Sigmoid colon (tissue), 7 donors: ENCODE data around the gene GRIK5. TPM values are rescaled to one million over a fixed set of nuclear protein-coding genes. Genes with fewer than 3 reads are reported as not detected.
"Not testable (repeated sequence)": the region's sequence is repeated elsewhere in the genome, so short reads cannot be mapped to it uniquely, and the experiment has no call there.

Experiments
- DNase-seq: peaks from one replicate; pipeline ENCODE4 v3.0.0-alpha.2; 2019
- H3K27ac ChIP-seq, 4 donors: fragments of 200-600 bp; sonication (generic); one replicate each; pipeline ENCODE4 v1.5.1; 2016 to 2019; ENCODE audit warnings: mild to moderate bottlenecking in 1 of 4
- H3K27me3 ChIP-seq, 3 donors: fragments of 200-600 bp; sonication (generic); one replicate each; pipeline ENCODE4 v1.5.1; 2019; ENCODE audit warnings: mild to moderate bottlenecking in 1 of 3
- H3K36me3 ChIP-seq, 4 donors: fragments of 200-600 bp; sonication (generic); one replicate each; pipeline ENCODE4 v1.5.1; 2016 to 2019
- H3K4me1 ChIP-seq, 4 donors: fragments of 200-600 bp; sonication (generic); one replicate each; pipeline ENCODE4 v1.5.1; 2017 to 2019
- H3K4me3 ChIP-seq, 4 donors: fragments of 200-600 bp; sonication (generic); one replicate each; pipeline ENCODE4 v1.5.1; 2017 to 2019; ENCODE audit warnings: mild to moderate bottlenecking in 2 of 4, moderate library complexity in 1 of 4
- H3K9me3 ChIP-seq, 4 donors: fragments of 200-600 bp in 3 of 4; sonication (generic) in 3 of 4; one replicate each; pipeline versions ENCODE4 v1.5.1 to v1.6.1; 2013 to 2019
- EP300 ChIP-seq, 4 donors: sonication (generic); formaldehyde crosslinking; IDR thresholded peaks; one replicate each; pipeline ENCODE4 v1.6.1; 2017; ENCODE audit warnings: antibody characterized with exemption in 4 of 4
- POLR2A ChIP-seq, 2 donors: fragments of 450-650 bp; IDR thresholded peaks; one replicate each; pipeline ENCODE4 v1.6.1; 2016; ENCODE audit warnings: antibody characterized with exemption in 2 of 2, mild to moderate bottlenecking in 2 of 2, moderate library complexity in 2 of 2
- POLR2AphosphoS5 ChIP-seq, 4 donors: sonication (generic); formaldehyde crosslinking; IDR thresholded peaks; one replicate each; pipeline ENCODE4 v1.6.1; 2017; ENCODE audit warnings: antibody characterized with exemption in 4 of 4
- WGBS, 2 donors: extraction: QIAGEN DNeasy Blood & Tissue Kit; methylation state at CpG; one replicate each; pipeline ENCODE4 v1.1.7; 2013; 5-methylcytosine and 5-hydroxymethylcytosine counted together
- intact Hi-C: fragments of 100-400 bp; cut with DNase I; formaldehyde crosslinking; loops from one replicate; pipeline ENCODE4 v1.15.1; 2023
- polyA plus RNA-seq, 3 donors: library from polyadenylated mRNA; stranded (reverse); fragments of 200-250 nt; gene quantifications; one replicate each; pipeline ENCODE4 v1.2.3, GENCODE V29; 2013
- total RNA-seq, 4 donors: library from RNA; depleted of rRNA; stranded (reverse); fragments of >200 nt; gene quantifications; one replicate each; pipeline ENCODE4 v1.1.0, GENCODE V29; 2016
- TF ChIP-seq, protein P1 (sequence below), 4 experiments: fragments of 450-650 bp in 3 of 4; fragments of 200-600 bp in 1 of 4; IDR thresholded peaks; one replicate each; pipeline ENCODE4 v1.5.1; 2016 to 2019; ENCODE audit warnings: antibody characterized with exemption in 4 of 4, mild to moderate bottlenecking in 3 of 4, moderate library complexity in 2 of 4
- donor health status: healthy with polysubstance abuse.
- donor health status: Bipolar disorder and iron deficiency.
- donor health status: healthy.

Gene GRIK5
- total and polyA plus RNA-seq, 7 donors = under 0.01 to 23.3 (median 10.3) TPM; not detected in 1

GRCh38 chr19:42040031-42040430, 30.0 kb downstream of the GRIK5 start:
- peaks cover 10 to 65% (median 11%) of the 10 kb centered on the region in 4 donors for H3K36me3 ChIP-seq
- no peaks in the 10 kb centered on the region for H3K27me3 ChIP-seq
- no peak overlapping the region for H3K27ac ChIP-seq
- DNase-seq = no peak
- intact Hi-C loops = no loop called here
- no peaks in the 10 kb centered on the region for H3K9me3 ChIP-seq
- no peak for TF ChIP-seq POLR2AphosphoS5 (IDR thresholded peaks at IDR 0.05)
- TF ChIP-seq, protein P1, sequence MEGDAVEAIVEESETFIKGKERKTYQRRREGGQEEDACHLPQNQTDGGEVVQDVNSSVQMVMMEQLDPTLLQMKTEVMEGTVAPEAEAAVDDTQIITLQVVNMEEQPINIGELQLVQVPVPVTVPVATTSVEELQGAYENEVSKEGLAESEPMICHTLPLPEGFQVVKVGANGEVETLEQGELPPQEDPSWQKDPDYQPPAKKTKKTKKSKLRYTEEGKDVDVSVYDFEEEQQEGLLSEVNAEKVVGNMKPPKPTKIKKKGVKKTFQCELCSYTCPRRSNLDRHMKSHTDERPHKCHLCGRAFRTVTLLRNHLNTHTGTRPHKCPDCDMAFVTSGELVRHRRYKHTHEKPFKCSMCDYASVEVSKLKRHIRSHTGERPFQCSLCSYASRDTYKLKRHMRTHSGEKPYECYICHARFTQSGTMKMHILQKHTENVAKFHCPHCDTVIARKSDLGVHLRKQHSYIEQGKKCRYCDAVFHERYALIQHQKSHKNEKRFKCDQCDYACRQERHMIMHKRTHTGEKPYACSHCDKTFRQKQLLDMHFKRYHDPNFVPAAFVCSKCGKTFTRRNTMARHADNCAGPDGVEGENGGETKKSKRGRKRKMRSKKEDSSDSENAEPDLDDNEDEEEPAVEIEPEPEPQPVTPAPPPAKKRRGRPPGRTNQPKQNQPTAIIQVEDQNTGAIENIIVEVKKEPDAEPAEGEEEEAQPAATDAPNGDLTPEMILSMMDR (IDR thresholded peaks at IDR 0.05) = no peak
- no peak for TF ChIP-seq EP300 (IDR thresholded peaks at IDR 0.05)
- TF ChIP-seq POLR2A (IDR thresholded peaks at IDR 0.05) = no peak
- H3K4me1 ChIP-seq = peaks cover 0 to 7% (median 2%) of the 10 kb centered on the region in 4 donors
- H3K4me3 ChIP-seq = no peak overlapping the region

- TF ChIP-seq, protein P1 (IDR thresholded peaks at IDR 0.05) = no peak
- TF ChIP-seq POLR2AphosphoS5 (IDR thresholded peaks at IDR 0.05) = peak in 1 of 4 donors; percentile 19
- Histone ChIP-seq H3K4me3 (no peak overlapping the region), H3K27ac (peak overlapping the region in 3 of 4 donors; percentile 40 to 57 (median 43)), H3K9me3 (no peaks in the 10 kb centered on the region), H3K4me1 (peaks cover 0 to 11% (median 5%) of the 10 kb centered on the region in 4 donors), H3K36me3 (peaks cover 10 to 54% (median 11%) of the 10 kb centered on the region in 4 donors), H3K27me3 (no peaks in the 10 kb centered on the region)
- 82 to 86% methylated on average over 6 of the region's 6 CpGs for WGBS, 2 donors
- peak; percentile 71 for DNase-seq
- intact Hi-C loops = loop anchor here (10.0 kb wide), 1 partner anchor 84 kb away; the partner anchor contains the start of gene RABAC1
Observed at GRCh38 chr19:42038666-42039065, 31.3 kb downstream of the GRIK5 start.

- no peak for TF ChIP-seq POLR2A (IDR thresholded peaks at IDR 0.05)
- no peak for TF ChIP-seq EP300 (IDR thresholded peaks at IDR 0.05)
- TF ChIP-seq POLR2AphosphoS5 (IDR thresholded peaks at IDR 0.05) = no peak
- TF ChIP-seq, protein P1 (IDR thresholded peaks at IDR 0.05) = no peak
- Histone ChIP-seq H3K4me1 (peaks cover 0 to 14% (median 7%) of the 10 kb centered on the region in 4 donors), H3K36me3 (peaks cover 9 to 47% (median 10%) of the 10 kb centered on the region in 4 donors), H3K27ac (no peak overlapping the region), H3K4me3 (no peak overlapping the region), H3K27me3 (no peaks in the 10 kb centered on the region), H3K9me3 (no peaks in the 10 kb centered on the region)
- DNase-seq = no peak
- 87 to 92% methylated on average over 5 of the region's 5 CpGs for WGBS, 2 donors
- intact Hi-C loops = loop anchor here (10.0 kb wide), 1 partner anchor 83 kb away; the partner anchor contains the start of gene RABAC1
Observed at GRCh38 chr19:42037649-42038048, 32.4 kb downstream of the GRIK5 start.

GRCh38 chr19:42034640-42035391, 35.2 kb downstream of the GRIK5 start:
- not testable (repeated sequence) for H3K27ac ChIP-seq, H3K4me3 ChIP-seq, H3K9me3 ChIP-seq, DNase-seq, H3K27me3 ChIP-seq
- TF ChIP-seq, protein P1 (IDR thresholded peaks at IDR 0.05) = peak; percentile 51 to 86 (median 72)
- peaks cover 0 to 25% (median 18%) of the 10 kb centered on the region in 4 donors for H3K4me1 ChIP-seq
- H3K36me3 ChIP-seq = peaks cover 0 to 27% (median 0%) of the 10 kb centered on the region in 4 donors
- WGBS, 2 donors = 21 to 49% methylated on average over 17 of the region's 17 CpGs
- intact Hi-C loops = loop anchor here (2.0 to 10.0 kb wide), 2 partner anchors 36 to 80 kb away; partner anchors contain the start of gene RABAC1
